ENCODE data around the gene MOB3C.

- no peak for TF ChIP-seq CTCF (IDR thresholded peaks at IDR 0.05)
- no peak for TF ChIP-seq POLR2A (IDR thresholded peaks at IDR 0.05)
These were observed 46.5 kb downstream of the MOB3C start for GRCh38 chr1:46569884-46570725.

Data from tibial nerve (tissue), 3 donors.